Neural cell (in vitro differentiated cells): Measurements from ENCODE around the gene JDP2. TPM values are rescaled to one million over a fixed set of nuclear protein-coding genes. Genes with fewer than 3 reads are reported as not detected.

Experiments
- H2AFZ ChIP-seq: fragments of 200-600, 300-800 bp; sonication (generic), shearing (Covaris generic); 2 replicates; pipeline ENCODE4 v1.6.0; 2014; ENCODE audit warnings: low read depth, mild to moderate bottlenecking, antibody characterized with exemption, low read length, moderate library complexity
- H3F3A ChIP-seq: fragments of 200-600 bp; shearing (Covaris generic); 2 replicates; pipeline ENCODE4 v1.6.1; 2016; ENCODE audit warnings: mild to moderate bottlenecking, moderate library complexity, mixed read lengths, antibody characterized with exemption, low read length; ENCODE audit not compliant: insufficient read depth, poor library complexity, severe bottlenecking
- H3K27ac ChIP-seq: fragments of 200-600, 300-800 bp; sonication (generic), shearing (Covaris generic); 2 replicates; pipeline ENCODE4 v1.5.1; 2014; ENCODE audit warnings: mild to moderate bottlenecking, low read length, moderate library complexity
- H3K27me3 ChIP-seq: fragments of 300-800, 200-600 bp; sonication (generic), shearing (Covaris generic); 2 replicates; pipeline ENCODE4 v1.6.0; 2014; ENCODE audit warnings: mild to moderate bottlenecking, low read depth, low read length, moderate library complexity; ENCODE audit not compliant: insufficient read depth
- H3K36me3 ChIP-seq: fragments of 300-800, 200-600 bp; sonication (generic), shearing (Covaris generic); 2 replicates; pipeline ENCODE4 v1.5.1; 2014; ENCODE audit warnings: mild to moderate bottlenecking, antibody characterized with exemption, low read length, moderate library complexity; ENCODE audit not compliant: insufficient read depth
- H3K4me2 ChIP-seq: fragments of 300-800, 200-600 bp; sonication (generic), shearing (Covaris generic); 2 replicates; pipeline ENCODE4 v1.6.0; 2014; ENCODE audit warnings: mild to moderate bottlenecking, low read length
- H3K4me3 ChIP-seq: fragments of 300-800, 200-600 bp; sonication (generic), shearing (Covaris generic); 2 replicates; pipeline ENCODE4 v1.5.1; 2014; ENCODE audit warnings: mild to moderate bottlenecking, low read length, moderate library complexity
- H3K79me2 ChIP-seq: fragments of 200-600 bp; shearing (Covaris generic); replicated peaks from 2 replicates; pipeline ENCODE4 v1.6.0; 2014; ENCODE audit warnings: mild to moderate bottlenecking, low read length, moderate library complexity; ENCODE audit not compliant: insufficient read depth
- H3K9ac ChIP-seq: fragments of 300-800, 200-600 bp; sonication (generic), shearing (Covaris generic); 2 replicates; pipeline ENCODE4 v1.6.1; 2016; ENCODE audit warnings: mild to moderate bottlenecking, low read length, mixed read lengths
- H3K9me2 ChIP-seq: fragments of 200-600 bp; shearing (Covaris generic); 2 replicates; pipeline ENCODE4 v1.6.1; 2016; ENCODE audit warnings: mild to moderate bottlenecking, low read length, mixed read lengths; ENCODE audit not compliant: insufficient read depth
- H3K9me3 ChIP-seq: fragments of 200-600, 300-800 bp; sonication (generic), shearing (Covaris generic); 2 replicates; pipeline ENCODE4 v1.6.1; 2016; ENCODE audit warnings: mild to moderate bottlenecking, mixed run types, low read length, moderate library complexity, mixed read lengths
- H4K20me1 ChIP-seq: fragments of 200-600 bp; shearing (Covaris generic); 2 replicates; pipeline ENCODE4 v1.6.1; 2016; ENCODE audit warnings: mild to moderate bottlenecking, mixed run types; ENCODE audit not compliant: insufficient read depth
- EP300 ChIP-seq: fragments of 450-650 bp; conservative IDR thresholded peaks from 2 replicates; pipeline ENCODE4 v1.6.1; 2014; ENCODE audit warnings: antibody characterized with exemption, mild to moderate bottlenecking, moderate library complexity; ENCODE audit not compliant: poor library complexity, severe bottlenecking
- EZH2 ChIP-seq: fragments of 200-600, 300-800 bp; shearing (Covaris generic), sonication (generic); IDR thresholded peaks from 2 replicates; pipeline ENCODE4 v1.6.1; 2014; ENCODE audit warnings: antibody characterized with exemption, low read length, borderline replicate concordance, mild to moderate bottlenecking; ENCODE audit not compliant: insufficient read depth, poor library complexity, severe bottlenecking
- MXI1 ChIP-seq: fragments of 450-650 bp; conservative IDR thresholded peaks from 2 replicates; pipeline ENCODE4 v1.6.1; 2014; ENCODE audit warnings: antibody characterized with exemption, mild to moderate bottlenecking; ENCODE audit not compliant: poor library complexity, severe bottlenecking
- POLR2AphosphoS5 ChIP-seq: IDR thresholded peaks from 2 replicates; pipeline ENCODE4 v1.6.1; 2012
- REST ChIP-seq: IDR thresholded peaks from 2 replicates; pipeline ENCODE4 v1.6.1; 2012; ENCODE audit warnings: borderline replicate concordance
- SMC3 ChIP-seq: fragments of 450-650 bp; conservative IDR thresholded peaks from 2 replicates; pipeline ENCODE4 v1.6.1; 2014; ENCODE audit warnings: antibody characterized with exemption, mild to moderate bottlenecking, moderate library complexity; ENCODE audit not compliant: poor library complexity
- TAF1 ChIP-seq: IDR thresholded peaks from 2 replicates; pipeline ENCODE4 v1.6.1; 2012; ENCODE audit warnings: low read depth
- polyA plus RNA-seq: library from polyadenylated mRNA; depleted of rRNA; stranded (reverse); fragments of >200 nt; gene quantifications from 2 replicates; pipeline ENCODE4 v1.2.3, GENCODE V29; 2014
- TF ChIP-seq, protein P1 (sequence below): fragments of 450-650 bp; IDR thresholded peaks from 2 replicates; pipeline ENCODE4 v1.5.1; 2014; ENCODE audit warnings: antibody characterized with exemption, mild to moderate bottlenecking, moderate library complexity; ENCODE audit not compliant: poor library complexity, severe bottlenecking

Gene JDP2
- polyA plus RNA-seq, 1 donor from 2014 or later = 20.3 TPM

DNA sequence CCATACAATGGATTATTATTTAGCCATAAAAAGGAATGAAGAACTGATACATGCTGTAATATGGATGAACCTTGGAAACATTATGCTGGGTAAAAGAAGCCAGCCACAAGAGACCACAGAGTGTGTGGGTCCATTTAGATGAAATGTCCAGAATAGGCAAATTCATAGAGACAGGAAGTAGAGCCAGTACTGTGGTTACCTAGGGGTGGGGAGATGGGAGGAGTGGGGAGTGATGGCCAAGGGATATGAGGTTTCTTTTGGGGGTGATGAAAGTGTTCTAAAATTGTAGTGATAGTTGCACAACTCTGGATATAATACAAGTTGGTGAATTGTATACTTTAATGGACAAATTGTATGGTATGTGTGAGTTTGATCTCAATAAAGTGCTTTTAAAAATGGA is 18.6 kb downstream of the JDP2 start:
- H3K9ac ChIP-seq = no peak overlapping the region
- H3K4me2 ChIP-seq = no peak overlapping the region
- H3K27me3 ChIP-seq = no peaks in the 10 kb centered on the region
- no peak overlapping the region for H3K27ac ChIP-seq
- no peaks in the 10 kb centered on the region for H4K20me1 ChIP-seq
- H3K36me3 ChIP-seq = no peaks in the 10 kb centered on the region
- no peak overlapping the region for H3K4me3 ChIP-seq
- no peak overlapping the region for H2AFZ ChIP-seq
- no peaks in the 10 kb centered on the region for H3K9me2 ChIP-seq
- TF ChIP-seq MXI1 = no peak
- H3K79me2 ChIP-seq = no peaks in the 10 kb centered on the region
- no peaks in the 10 kb centered on the region for H3F3A ChIP-seq
- no peaks in the 10 kb centered on the region for H3K9me3 ChIP-seq

DNA sequence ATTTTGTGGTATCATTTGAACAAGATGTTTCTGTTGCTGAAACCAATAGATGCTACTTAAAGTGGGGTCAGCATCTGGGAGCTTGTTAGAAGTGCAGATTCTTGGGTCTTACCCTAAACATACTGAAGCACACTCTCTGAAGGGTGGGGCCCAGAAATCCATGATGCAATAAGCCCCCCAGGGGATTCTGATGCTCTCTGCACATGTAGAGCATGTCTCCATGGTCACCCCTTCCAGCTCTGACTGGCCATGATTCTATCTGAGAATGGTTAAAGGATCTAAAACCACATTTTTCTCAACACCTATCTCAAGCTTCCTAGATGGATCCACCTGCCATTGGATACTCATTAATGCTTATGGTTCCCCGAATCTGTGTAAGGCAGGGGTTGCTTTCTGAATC is 20.4 kb downstream of the JDP2 start:
- Histone ChIP-seq H3K79me2 (no peaks in the 10 kb centered on the region), H3K9ac (no peak overlapping the region), H4K20me1 (no peaks in the 10 kb centered on the region), H3F3A (no peaks in the 10 kb centered on the region), H3K9me2 (no peaks in the 10 kb centered on the region), H3K4me3 (no peak overlapping the region), H3K4me2 (no peak overlapping the region), H3K27me3 (no peaks in the 10 kb centered on the region), H3K9me3 (no peaks in the 10 kb centered on the region), H3K36me3 (no peaks in the 10 kb centered on the region), H3K27ac (no peak overlapping the region), H2AFZ (no peak overlapping the region)
- no peak for TF ChIP-seq SMC3
- no peak for TF ChIP-seq TAF1
- TF ChIP-seq, protein P1, sequence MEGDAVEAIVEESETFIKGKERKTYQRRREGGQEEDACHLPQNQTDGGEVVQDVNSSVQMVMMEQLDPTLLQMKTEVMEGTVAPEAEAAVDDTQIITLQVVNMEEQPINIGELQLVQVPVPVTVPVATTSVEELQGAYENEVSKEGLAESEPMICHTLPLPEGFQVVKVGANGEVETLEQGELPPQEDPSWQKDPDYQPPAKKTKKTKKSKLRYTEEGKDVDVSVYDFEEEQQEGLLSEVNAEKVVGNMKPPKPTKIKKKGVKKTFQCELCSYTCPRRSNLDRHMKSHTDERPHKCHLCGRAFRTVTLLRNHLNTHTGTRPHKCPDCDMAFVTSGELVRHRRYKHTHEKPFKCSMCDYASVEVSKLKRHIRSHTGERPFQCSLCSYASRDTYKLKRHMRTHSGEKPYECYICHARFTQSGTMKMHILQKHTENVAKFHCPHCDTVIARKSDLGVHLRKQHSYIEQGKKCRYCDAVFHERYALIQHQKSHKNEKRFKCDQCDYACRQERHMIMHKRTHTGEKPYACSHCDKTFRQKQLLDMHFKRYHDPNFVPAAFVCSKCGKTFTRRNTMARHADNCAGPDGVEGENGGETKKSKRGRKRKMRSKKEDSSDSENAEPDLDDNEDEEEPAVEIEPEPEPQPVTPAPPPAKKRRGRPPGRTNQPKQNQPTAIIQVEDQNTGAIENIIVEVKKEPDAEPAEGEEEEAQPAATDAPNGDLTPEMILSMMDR = no peak
- no peak for TF ChIP-seq POLR2AphosphoS5
- no peak for TF ChIP-seq EZH2
- TF ChIP-seq REST = no peak
- no peak for TF ChIP-seq EP300

- H3K27me3 ChIP-seq = no peaks in the 10 kb centered on the region
- H2AFZ ChIP-seq = no peak overlapping the region
- no peaks in the 10 kb centered on the region for H3K79me2 ChIP-seq
- no peaks in the 10 kb centered on the region for H3K9me2 ChIP-seq
- no peaks in the 10 kb centered on the region for H3F3A ChIP-seq
- no peak overlapping the region for H3K4me2 ChIP-seq
- H3K27ac ChIP-seq = no peak overlapping the region
- H3K4me3 ChIP-seq = no peak overlapping the region
- H3K9me3 ChIP-seq = no peaks in the 10 kb centered on the region
- no peaks in the 10 kb centered on the region for H3K36me3 ChIP-seq
- no peaks in the 10 kb centered on the region for H4K20me1 ChIP-seq
- TF ChIP-seq, protein P1 = no peak
- no peak for TF ChIP-seq REST
- TF ChIP-seq SMC3 = no peak
- H3K9ac ChIP-seq = no peak overlapping the region
These were observed 21.2 kb downstream of the JDP2 start for GRCh38 chr14:75449036-75449435.
